22Rv1 (cell line): ENCODE measurements around the gene TSPAN1.
A peak's percentile ranks its signal among the peaks of the same experiment; 100 is the strongest.
"Not testable (repeated sequence)": the region's sequence is repeated elsewhere in the genome, so short reads cannot be mapped to it uniquely, and the experiment has no call there.

Experiments
- H3K27ac ChIP-seq: fragments of 450-650 bp; 2 replicates; pipeline ENCODE4 v1.5.1; 2017
- ZFX ChIP-seq: fragments of 450-650 bp; IDR thresholded peaks from 2 replicates; pipeline ENCODE4 v1.6.1; 2017; ENCODE audit warnings: antibody characterized with exemption, borderline replicate concordance
- TF ChIP-seq, protein P1 (sequence below): fragments of 450-650 bp; IDR thresholded peaks from 2 replicates; pipeline ENCODE4 v1.5.1; 2017; ENCODE audit warnings: mild to moderate bottlenecking

The TSPAN1 gene

DNA sequence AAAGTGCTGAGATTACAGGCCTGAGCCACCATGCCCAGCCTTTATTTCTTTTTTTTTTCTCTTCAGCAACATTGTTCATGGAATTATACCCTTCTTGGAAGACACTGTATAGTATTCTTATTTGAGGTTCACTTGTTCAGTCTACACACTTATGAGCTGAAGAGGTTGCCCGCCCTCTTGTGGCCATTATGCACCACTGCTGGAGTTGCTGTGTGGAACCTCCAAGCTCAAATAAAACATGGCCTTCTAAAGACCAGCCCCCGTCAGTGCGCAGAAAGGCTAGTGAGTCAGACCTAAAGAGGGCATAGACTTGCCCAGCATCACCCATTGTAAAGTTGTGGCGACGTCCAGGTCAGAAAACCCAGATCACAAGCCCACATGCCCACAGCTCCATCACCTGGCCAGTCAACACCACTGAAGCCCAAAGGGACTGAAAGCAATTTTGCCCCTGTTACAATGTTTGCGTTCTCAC is 48.6 kb downstream of the TSPAN1 start:
- TF ChIP-seq, protein P1, sequence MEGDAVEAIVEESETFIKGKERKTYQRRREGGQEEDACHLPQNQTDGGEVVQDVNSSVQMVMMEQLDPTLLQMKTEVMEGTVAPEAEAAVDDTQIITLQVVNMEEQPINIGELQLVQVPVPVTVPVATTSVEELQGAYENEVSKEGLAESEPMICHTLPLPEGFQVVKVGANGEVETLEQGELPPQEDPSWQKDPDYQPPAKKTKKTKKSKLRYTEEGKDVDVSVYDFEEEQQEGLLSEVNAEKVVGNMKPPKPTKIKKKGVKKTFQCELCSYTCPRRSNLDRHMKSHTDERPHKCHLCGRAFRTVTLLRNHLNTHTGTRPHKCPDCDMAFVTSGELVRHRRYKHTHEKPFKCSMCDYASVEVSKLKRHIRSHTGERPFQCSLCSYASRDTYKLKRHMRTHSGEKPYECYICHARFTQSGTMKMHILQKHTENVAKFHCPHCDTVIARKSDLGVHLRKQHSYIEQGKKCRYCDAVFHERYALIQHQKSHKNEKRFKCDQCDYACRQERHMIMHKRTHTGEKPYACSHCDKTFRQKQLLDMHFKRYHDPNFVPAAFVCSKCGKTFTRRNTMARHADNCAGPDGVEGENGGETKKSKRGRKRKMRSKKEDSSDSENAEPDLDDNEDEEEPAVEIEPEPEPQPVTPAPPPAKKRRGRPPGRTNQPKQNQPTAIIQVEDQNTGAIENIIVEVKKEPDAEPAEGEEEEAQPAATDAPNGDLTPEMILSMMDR: peak; percentile 98
- no peak for TF ChIP-seq ZFX
- no peak overlapping the region for H3K27ac ChIP-seq

DNA sequence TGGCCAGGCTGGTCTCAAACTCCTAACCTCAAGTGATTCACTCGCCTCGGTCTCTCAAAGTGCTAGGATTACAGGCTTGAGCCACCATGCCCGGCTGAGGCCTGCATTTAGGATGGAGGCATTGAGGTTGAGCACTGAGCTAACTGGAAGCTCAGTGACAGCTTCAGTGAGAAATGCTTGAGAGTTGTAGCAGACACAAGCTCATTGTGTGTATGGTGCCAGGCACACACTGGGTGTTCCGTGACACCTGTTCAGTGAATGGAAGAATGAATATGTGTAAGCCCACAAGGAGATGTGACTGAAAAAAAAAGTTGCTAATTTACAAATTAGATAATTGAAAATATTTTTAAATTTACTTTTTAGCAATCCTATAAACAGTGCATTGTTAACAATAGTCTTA is 50.1 kb downstream of the TSPAN1 start:
- TF ChIP-seq, protein P1: no peak
- TF ChIP-seq ZFX: no peak
- H3K27ac ChIP-seq: no peak overlapping the region

DNA sequence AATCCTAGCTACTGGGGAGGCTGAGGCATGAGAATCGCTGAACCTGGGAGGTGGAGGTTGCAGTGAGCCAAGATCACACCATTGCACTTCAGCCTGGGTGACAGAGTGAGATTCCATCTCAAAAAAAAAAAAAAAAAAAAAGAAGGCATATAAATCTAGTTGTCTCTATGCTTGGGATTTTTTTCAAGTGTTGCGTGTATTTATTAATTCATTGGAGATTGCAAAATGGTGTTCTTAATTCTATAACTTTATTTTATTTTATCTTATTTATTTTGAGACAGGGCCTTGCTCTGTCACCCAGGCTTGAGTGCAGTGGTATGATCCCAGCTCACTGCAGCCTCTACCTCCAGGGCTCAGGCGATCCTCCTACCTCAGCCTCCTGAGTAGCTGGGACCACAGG is 56.3 kb downstream of the TSPAN1 start:
- not testable (repeated sequence) for H3K27ac ChIP-seq
